ENCODE data around the gene KNTC1.

- TF ChIP-seq CTCF (IDR thresholded peaks at IDR 0.05): no peak
- no peak for TF ChIP-seq POLR2AphosphoS5 (IDR thresholded peaks at IDR 0.05)
- no peak for TF ChIP-seq POLR2A (IDR thresholded peaks at IDR 0.05)
Observed at GRCh38 chr12:122491991-122492390, 35.1 kb upstream of the KNTC1 start.
